ENCODE measurements around the gene SYK. TPM values are rescaled to one million over a fixed set of nuclear protein-coding genes. Genes with fewer than 3 reads are reported as not detected.
A peak's percentile ranks its signal among the peaks of the same experiment; 100 is the strongest.

The SYK gene
- polyA plus RNA-seq, 1 of the 3 experiments (the other 2 are of a cell fraction), result not detected

DNA sequence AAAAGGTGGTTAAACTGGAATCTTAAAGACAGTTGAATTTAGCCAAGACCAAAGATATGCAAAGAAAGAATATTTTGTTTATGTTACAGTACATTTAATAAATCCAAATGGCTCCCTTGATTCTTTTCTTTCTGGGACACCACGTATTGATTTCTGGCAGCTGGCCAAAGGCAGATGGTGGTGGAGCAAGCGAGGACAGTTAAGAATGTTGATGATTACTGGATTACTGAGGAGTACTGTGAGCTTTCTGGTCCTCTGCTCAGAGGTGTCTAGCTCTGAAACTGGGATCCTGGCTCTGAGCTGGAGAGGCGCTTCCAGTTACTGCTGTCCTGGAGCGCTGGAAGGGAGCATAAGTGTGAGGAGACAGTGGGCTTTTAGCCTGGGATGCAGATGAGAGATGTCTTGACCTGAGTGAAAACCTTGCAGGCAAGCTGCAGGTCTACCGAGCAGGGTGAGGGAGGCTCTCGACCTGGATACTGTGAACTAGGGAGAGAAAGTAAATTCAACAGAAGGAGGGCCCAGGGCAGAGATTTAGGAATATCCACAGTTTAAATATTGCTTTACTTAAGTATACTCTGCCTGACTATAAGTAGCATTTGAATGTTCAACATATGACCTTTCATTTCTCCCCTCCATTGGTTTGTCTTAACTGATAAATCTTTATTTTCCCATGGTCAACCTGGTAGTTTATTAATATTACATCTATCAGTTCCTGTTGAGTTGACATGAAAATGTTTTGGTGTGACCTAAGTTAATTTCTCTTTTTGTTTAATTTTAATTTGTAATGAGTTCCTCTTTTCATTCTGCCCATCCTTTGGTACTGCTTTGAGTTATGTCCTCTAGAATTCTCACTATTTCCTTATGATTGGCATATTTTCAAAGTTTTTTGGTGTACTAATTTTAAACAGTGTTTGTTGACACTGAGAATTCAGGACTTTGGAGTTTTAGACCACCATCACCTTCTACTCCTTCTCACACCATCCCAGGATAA, 3.7 kb downstream of the SYK start:
- H3K27ac ChIP-seq (ENCODE audit: low read depth in 2 of 2, low read length in 1 of 2), result no peak overlapping the region
- no peak overlapping the region for H3K4me2 ChIP-seq
- H3K36me3 ChIP-seq (replicated peaks in 1 of 2; ENCODE audit: control insufficient read depth in 1 of 2, insufficient read depth in 2 of 2, low read length in 1 of 2), result no peaks in the 10 kb centered on the region
- H3K27me3 ChIP-seq (ENCODE audit: insufficient read depth), result no peaks in the 10 kb centered on the region
- H3F3A ChIP-seq (replicated peaks; ENCODE audit: insufficient read depth), result no peaks in the 10 kb centered on the region
- ChIA-PET CTCF (no interaction called here), POLR2A (no interaction called here)
- peaks cover 0 to 10% of the 10 kb centered on the region in 2 experiments; a peak in 1 of 4 replicates for H3K4me1 ChIP-seq (ENCODE audit: control insufficient read depth in 1 of 2, insufficient read depth in 2 of 2, low read depth in 1 of 2, low read length in 1 of 2)
- peak; percentile 22 for DNase-seq
- no peak overlapping the region for H3K9ac ChIP-seq
- no peak overlapping the region for H3K4me3 ChIP-seq (ENCODE audit: low read depth in 2 of 2, low read length in 1 of 2)
- 31% methylated on average over 6 of the region's 6 CpGs for WGBS (ENCODE audit: low lambda C conversion rate)
- H3K9me3 ChIP-seq, result no peaks in the 10 kb centered on the region; the same call in 1 of the 2 replicates
- no peaks in the 10 kb centered on the region for H4K20me1 ChIP-seq (ENCODE audit: insufficient read depth)
- H3K79me2 ChIP-seq (ENCODE audit: insufficient read depth), result no peaks in the 10 kb centered on the region
- no peak overlapping the region for H2AFZ ChIP-seq (ENCODE audit: low read depth)
- TF ChIP-seq TAF1 (IDR thresholded peaks at IDR 0.05; ENCODE audit: borderline replicate concordance, low read depth, low read length) (no peak), NFIC (IDR thresholded peaks at IDR 0.05; ENCODE audit: borderline replicate concordance) (no peak), JUND (IDR thresholded peaks at IDR 0.05) (no peak), TCF12 (IDR thresholded peaks at IDR 0.05) (no peak), YY1 (IDR thresholded peaks at IDR 0.05; ENCODE audit: low read depth) (no peak), POLR2AphosphoS5 (IDR thresholded peaks at IDR 0.05; ENCODE audit: low read depth, low read length) (no peak)
- TF ChIP-seq, protein P1, sequence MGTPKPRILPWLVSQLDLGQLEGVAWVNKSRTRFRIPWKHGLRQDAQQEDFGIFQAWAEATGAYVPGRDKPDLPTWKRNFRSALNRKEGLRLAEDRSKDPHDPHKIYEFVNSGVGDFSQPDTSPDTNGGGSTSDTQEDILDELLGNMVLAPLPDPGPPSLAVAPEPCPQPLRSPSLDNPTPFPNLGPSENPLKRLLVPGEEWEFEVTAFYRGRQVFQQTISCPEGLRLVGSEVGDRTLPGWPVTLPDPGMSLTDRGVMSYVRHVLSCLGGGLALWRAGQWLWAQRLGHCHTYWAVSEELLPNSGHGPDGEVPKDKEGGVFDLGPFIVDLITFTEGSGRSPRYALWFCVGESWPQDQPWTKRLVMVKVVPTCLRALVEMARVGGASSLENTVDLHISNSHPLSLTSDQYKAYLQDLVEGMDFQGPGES (IDR thresholded peaks at IDR 0.05; ENCODE audit: low read depth, low read length), result no peak
- TF ChIP-seq, protein P2, sequence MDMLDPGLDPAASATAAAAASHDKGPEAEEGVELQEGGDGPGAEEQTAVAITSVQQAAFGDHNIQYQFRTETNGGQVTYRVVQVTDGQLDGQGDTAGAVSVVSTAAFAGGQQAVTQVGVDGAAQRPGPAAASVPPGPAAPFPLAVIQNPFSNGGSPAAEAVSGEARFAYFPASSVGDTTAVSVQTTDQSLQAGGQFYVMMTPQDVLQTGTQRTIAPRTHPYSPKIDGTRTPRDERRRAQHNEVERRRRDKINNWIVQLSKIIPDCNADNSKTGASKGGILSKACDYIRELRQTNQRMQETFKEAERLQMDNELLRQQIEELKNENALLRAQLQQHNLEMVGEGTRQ (IDR thresholded peaks at IDR 0.05; ENCODE audit: borderline replicate concordance, low read depth, low read length), result no peak
- H3K9me2 ChIP-seq, result no peaks in the 10 kb centered on the region

DNA sequence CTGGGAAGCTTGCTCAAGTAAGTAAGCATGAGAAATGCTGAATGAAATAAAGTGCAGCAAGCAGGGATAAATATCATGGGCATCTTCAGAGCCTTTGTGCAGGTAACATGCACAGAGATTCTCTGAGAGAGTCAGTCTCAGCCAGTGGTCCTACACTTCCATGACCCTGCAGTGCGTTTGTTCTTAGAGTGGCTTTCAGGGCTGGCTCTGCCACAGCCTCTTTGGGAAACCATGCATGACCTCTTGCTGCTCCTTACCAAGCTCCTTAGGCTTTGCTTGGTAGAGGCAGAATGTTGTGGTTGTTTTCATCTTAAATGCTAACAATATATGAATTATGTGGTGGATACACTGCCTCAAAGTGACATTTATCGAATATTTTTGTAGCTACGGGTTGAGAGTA, 5.4 kb downstream of the SYK start:
- no peak overlapping the region for H3K4me2 ChIP-seq
- H4K20me1 ChIP-seq (ENCODE audit: insufficient read depth), result no peaks in the 10 kb centered on the region
- H3K4me3 ChIP-seq (ENCODE audit: low read depth in 2 of 2, low read length in 1 of 2), result no peak overlapping the region
- no peaks in the 10 kb centered on the region for H3K79me2 ChIP-seq (ENCODE audit: insufficient read depth)
- POLR2A ChIA-PET, result no interaction called here
- H2AFZ ChIP-seq (ENCODE audit: low read depth), result no peak overlapping the region
- no peak for TF ChIP-seq RXRA (IDR thresholded peaks at IDR 0.05; ENCODE audit: borderline replicate concordance, low read depth)
- no peak overlapping the region for H3K27ac ChIP-seq (ENCODE audit: low read depth in 2 of 2, low read length in 1 of 2)
- H3K9ac ChIP-seq, result no peak overlapping the region
- 22% methylated on average over 3 of the region's 3 CpGs for WGBS (ENCODE audit: low lambda C conversion rate)
- H3F3A ChIP-seq (replicated peaks; ENCODE audit: insufficient read depth), result no peaks in the 10 kb centered on the region
- no peaks in the 10 kb centered on the region for H3K27me3 ChIP-seq (ENCODE audit: insufficient read depth)
- peaks cover 0 to 4% of the 10 kb centered on the region in 2 experiments; a peak in 1 of 4 replicates for H3K4me1 ChIP-seq (ENCODE audit: control insufficient read depth in 1 of 2, insufficient read depth in 2 of 2, low read depth in 1 of 2, low read length in 1 of 2)
- DNase-seq, result no peak
- CTCF ChIA-PET, result interaction anchor here (0.5 to 0.6 kb wide), 2 partner anchors 1358 to 1469 kb away, joined by 3 read pairs; no protein-coding TSS in a partner anchor
- H3K9me2 ChIP-seq, result no peaks in the 10 kb centered on the region
- H3K36me3 ChIP-seq (replicated peaks in 1 of 2; ENCODE audit: control insufficient read depth in 1 of 2, insufficient read depth in 2 of 2, low read length in 1 of 2), result no peaks in the 10 kb centered on the region
- no peaks in the 10 kb centered on the region; the same call in 1 of the 2 replicates for H3K9me3 ChIP-seq
